A204.1 (cell line): ENCODE results near the gene TEC.
"Not testable (repeated sequence)": the region's sequence is repeated elsewhere in the genome, so short reads cannot be mapped to it uniquely, and the experiment has no call there.

Source experiments
- FAIRE-seq: peaks from 2 replicates; lab custom pipeline; 2012; peaks lifted over from hg19 to GRCh38; lab: Jason Lieb, UNC

The TEC gene

DNA sequence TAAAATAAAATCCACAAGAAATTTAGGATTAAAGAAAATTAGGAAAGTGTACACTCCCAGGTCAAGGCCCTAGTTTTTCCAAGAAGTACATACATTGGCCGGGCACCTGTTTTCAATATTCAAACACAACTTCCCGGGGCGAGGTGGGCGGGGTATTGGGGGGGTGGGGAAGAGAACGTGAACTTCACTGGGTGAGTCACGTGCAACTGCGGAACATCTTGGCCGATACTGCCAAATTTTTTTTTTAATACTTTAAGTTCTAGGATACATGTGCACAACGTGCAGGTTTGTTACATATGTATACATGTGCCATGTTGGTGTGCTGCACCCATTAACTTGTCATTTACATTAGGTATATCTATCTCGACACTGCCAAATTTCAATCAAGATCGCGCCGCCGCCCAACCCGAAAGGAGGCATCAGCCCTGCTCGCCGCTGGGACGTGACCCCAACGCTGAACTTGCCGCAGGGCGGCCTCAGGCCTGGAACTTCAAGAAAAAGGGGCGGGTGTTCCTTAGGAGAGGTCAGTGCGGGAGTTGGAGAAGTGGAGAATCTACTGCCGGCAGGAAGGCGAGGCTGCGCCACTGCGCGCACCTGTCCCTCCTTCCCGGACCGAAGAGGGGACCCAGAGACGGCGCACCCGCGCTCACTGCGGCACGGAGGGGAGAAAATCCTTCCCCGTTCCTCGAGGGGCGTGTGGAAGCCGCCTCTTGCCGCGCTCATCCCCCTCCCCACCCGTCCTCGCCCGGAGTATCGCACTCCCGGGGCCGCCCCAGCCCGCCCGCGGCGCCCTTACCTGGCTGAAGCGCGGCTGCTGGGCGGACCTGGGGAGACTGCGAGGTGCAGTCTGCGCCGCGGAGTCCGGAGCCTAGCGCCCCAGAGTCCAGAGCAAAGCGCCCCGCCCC is at the start of gene TEC:
Gene TEC (minus strand): TSS at position 883 of the 905 bp plus-strand sequence. CDS start 41,224 bp downstream, outside the sequence.
- FAIRE-seq: no peak

GRCh38 chr4:48315728-48316630 is 46.3 kb upstream of the TEC start:
- peak; percentile 65 for FAIRE-seq

DNA sequence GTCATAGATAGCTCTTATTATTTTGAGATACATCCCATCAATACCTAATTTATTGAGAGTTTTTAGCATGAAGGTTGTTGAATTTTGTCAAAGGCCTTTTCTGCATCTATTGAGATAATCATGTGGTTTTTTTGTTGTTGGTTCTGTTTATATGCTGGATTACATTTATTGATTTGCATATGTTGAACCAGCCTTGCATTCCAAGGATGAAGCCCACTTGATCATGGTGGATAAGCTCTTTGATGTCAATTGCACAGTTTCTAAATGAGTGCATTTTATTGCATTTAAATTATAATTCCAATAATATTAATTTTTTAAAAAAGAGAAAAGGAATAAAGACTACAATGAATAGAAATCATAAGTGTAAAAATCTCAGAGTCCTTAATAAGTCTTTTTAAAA is 45.1 kb upstream of the TEC start:
- FAIRE-seq: not testable (repeated sequence)

- FAIRE-seq: no peak
Observed at GRCh38 chr4:48311896-48312295, 42.3 kb upstream of the TEC start.

- FAIRE-seq: no peak
Observed at GRCh38 chr4:48308901-48309300, 39.3 kb upstream of the TEC start.

- FAIRE-seq: no peak
Observed at GRCh38 chr4:48307528-48307927, 37.9 kb upstream of the TEC start.

DNA sequence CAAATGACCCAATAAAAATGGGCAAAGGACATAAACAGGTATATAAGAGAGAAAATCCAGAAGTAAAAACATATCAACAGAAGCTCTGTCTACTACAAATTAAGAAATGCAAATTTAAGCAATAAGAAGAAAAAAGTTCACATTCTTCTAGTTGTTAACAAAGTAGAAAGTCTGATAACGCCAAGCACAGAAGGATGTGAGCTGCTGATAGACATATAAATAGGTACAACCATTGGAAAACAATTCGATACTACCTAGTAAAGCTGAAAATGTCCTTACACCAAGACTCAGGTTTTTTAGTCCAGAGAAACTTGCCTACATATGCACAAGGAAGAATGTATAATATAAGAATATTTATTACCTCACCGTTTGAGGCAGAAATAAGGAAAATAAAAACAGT is 35.9 kb upstream of the TEC start:
- FAIRE-seq: no peak

GRCh38 chr4:48300004-48300403 is 30.4 kb upstream of the TEC start:
- no peak for FAIRE-seq

GRCh38 chr4:48299560-48299959 is 29.9 kb upstream of the TEC start:
- FAIRE-seq: no peak

- no peak for FAIRE-seq
Observed at GRCh38 chr4:48297256-48297846, 27.7 kb upstream of the TEC start.

DNA sequence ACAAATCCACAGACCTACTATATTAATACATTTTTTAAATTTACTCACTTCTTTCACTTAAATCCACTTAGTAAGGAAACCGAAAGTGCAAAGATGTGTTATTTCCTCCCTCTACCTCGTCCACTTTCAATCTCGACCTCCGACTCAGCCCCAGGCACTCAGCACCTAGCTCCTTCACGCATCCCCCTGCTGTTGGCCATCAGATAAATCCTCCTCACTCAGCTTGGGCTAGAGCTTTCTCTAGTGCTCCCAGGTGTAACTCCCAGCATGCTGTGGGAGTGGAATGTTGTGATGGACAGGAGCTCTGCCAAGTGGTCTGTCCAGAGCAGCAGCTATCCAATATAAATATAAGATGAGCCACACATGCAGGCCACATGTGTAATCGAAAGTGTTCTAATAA is 26.7 kb upstream of the TEC start:
- no peak for FAIRE-seq

GRCh38 chr4:48295116-48295515 is 25.5 kb upstream of the TEC start:
- FAIRE-seq: no peak

- not testable (repeated sequence) for FAIRE-seq
Observed at GRCh38 chr4:48292218-48292790, 22.7 kb upstream of the TEC start.

GRCh38 chr4:48290146-48290772 is 20.6 kb upstream of the TEC start:
- FAIRE-seq: no peak

- not testable (repeated sequence) for FAIRE-seq
Observed at GRCh38 chr4:48286060-48286459, 16.4 kb upstream of the TEC start.

- FAIRE-seq: not testable (repeated sequence)
Observed at GRCh38 chr4:48285640-48286039, 16.0 kb upstream of the TEC start.

DNA sequence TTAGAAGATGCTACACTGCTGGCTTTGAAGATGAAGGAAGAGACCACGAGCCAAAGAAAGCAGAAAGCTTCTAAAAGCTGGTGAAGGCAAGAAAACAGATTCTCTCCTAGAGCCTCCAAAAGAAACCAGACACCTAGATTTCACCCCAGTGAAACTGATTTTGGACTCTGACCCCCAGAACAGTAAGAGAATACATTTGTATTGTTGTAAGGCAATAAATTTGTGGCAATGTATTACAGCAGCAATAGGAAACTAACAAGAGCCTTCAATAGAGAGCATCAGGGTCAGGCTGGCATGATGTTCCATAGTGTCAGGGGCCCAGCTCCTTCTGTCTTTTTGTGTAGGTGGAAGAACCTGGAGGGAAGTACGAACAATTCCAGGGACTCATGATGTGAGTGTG is 6.0 kb upstream of the TEC start:
- no peak for FAIRE-seq

DNA sequence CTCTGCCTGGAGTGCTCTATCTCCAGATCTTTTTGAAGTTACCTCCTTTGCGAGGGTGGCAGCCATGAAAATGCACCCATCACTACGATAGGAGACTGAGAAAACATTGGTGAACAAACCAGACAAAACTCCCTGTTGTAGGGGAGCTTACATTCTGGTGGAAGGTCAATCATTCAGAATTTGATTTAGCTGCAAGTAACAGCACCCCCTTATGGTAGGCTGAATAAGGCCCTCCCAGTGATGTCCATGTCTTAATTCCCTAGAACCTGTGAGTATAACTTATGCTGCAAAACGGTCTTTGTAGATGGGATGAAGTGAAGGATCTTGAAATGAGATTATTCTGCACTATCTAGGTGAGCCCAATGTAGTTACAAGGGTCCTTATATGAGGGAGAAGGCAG is 5.6 kb upstream of the TEC start:
- no peak for FAIRE-seq

DNA sequence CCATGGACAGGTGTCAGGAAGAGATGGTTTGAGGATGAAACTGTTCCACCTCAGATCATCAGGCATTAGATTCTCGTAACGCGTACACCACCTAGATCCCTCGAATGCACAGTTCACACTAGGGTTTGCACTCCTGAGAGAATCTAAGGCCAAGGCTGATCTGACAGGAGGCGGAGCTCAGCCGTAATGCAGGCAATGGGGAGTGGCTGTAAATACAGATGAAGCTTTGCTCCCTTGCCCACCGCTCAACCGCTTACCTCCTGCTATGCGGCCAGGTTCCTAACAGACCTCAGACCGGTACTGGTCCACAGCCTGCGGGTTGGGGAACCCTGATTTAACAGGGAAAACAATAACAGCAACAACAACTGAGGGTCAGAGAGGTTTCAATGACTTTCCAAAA is 2.0 kb upstream of the TEC start:
- no peak for FAIRE-seq

DNA sequence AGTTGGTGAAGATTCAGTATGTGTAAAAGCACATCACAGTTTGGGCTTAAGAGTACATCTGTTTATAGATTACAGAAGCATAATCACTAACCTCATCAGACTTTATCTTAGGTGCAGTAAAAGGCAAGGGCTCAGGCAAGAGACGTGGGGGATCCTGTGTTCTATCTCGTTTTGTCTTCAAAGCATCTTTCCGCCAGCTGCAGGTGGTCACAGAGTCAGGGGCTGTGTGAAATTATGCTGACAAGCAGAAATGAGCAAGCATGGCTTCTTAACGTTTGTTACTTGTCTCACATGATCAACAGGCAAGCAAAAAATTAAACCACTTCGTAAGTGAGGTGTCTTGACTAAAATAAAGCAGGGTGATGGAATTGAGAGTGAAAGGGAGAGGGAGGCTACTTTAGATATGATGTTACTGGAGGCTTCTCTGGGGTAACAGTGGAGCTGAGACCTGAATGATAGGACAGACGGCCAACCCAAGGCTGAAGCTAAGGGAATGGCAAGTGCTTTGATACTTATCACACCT is 1.4 kb upstream of the TEC start:
- no peak for FAIRE-seq

DNA sequence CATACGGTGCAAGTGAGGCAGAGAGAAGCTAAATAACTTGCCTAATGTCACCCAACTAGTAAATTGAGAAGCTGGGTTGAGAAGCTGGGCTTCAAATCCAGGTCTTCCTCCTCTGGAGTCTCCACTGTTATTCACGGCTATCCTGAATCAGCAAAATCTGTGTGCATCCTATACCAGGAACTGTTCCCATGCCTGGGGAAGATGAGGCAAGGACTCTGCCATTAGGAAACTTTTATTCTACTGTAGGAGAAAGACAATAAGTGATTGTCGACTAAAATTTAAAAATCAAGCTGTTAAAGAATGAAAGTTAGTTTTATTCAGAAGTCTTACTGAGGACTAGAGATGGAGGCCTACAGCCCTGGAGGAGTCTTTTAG is 872 bp upstream of the TEC start:
- no peak for FAIRE-seq
